H1 (cell line): ENCODE data around the gene GCFC2. TPM values are rescaled to one million over a fixed set of nuclear protein-coding genes. Genes with fewer than 3 reads are reported as not detected.

Experiments used
- MAFK ChIP-seq: IDR thresholded peaks from 2 replicates; pipeline ENCODE4 v1.6.1; 2012; ENCODE audit warnings: low read depth, mild to moderate bottlenecking, improper control_type of control experiment, low read length
- RNF2 ChIP-seq: fragments of 200-900, 300-1000 bp; sonication (generic); IDR thresholded peaks from 2 replicates; pipeline ENCODE4 v1.7.1; 2016; ENCODE audit warnings: borderline replicate concordance, low read depth, mild to moderate bottlenecking, antibody characterized with exemption, low read length; ENCODE audit not compliant: poor library complexity, severe bottlenecking; ENCODE audit errors: missing control alignments
- SIX5 ChIP-seq: IDR thresholded peaks from 2 replicates; pipeline ENCODE4 v1.6.1; 2011; ENCODE audit warnings: mild to moderate bottlenecking, low read depth, low read length
- polyA plus RNA-seq, 7 experiments: library from polyadenylated mRNA; depleted of rRNA in 3 of 7; stranded (reverse) in 5 of 7; unstranded in 2 of 7; fragments of >200 nt in 5 of 7; fragments of 200-250 nt in 2 of 7; gene quantifications; 1 replicate in 5 of 7; 2 replicates in 1 of 7; 4 replicates in 1 of 7; pipeline versions ENCODE4 v1.2.1 to v1.2.3, GENCODE V29; 2011 to 2013; ENCODE audit warnings: missing spikeins in 2 of 7, mixed read lengths in 2 of 7
- total RNA-seq: library from RNA; stranded (reverse); fragmentation: NEBNext Ultra II Directional; extraction: Animal tissue kit (Norgen Biotek cat#: 25700); gene quantifications from 2 replicates; pipeline ENCODE4 v1.2.1, GENCODE V29; 2021
- TF ChIP-seq, protein P1 (sequence below), 3 experiments: IDR thresholded peaks; 1 replicate in 2 of 3; 2 replicates in 1 of 3; pipeline versions ENCODE4 v1.5.1 to v1.6.1; 2011; ENCODE audit warnings: low read length in 3 of 3, mild to moderate bottlenecking in 3 of 3, inconsistent platforms in 2 of 3, low read depth in 1 of 3, moderate library complexity in 1 of 3; ENCODE audit not compliant: insufficient read depth in 1 of 3; ENCODE audit errors: control extremely low read depth in 1 of 3
- TF ChIP-seq, protein P2 (sequence below): IDR thresholded peaks from 2 replicates; pipeline ENCODE4 v1.6.1; 2012; ENCODE audit warnings: low read length, inconsistent platforms

GCFC2 gene
- total and polyA plus RNA-seq, 2 of the 8 experiments (the other 6 are each of a cell fraction or from before 2014, with no cell fraction given): 5.6 to 19.1 TPM

DNA sequence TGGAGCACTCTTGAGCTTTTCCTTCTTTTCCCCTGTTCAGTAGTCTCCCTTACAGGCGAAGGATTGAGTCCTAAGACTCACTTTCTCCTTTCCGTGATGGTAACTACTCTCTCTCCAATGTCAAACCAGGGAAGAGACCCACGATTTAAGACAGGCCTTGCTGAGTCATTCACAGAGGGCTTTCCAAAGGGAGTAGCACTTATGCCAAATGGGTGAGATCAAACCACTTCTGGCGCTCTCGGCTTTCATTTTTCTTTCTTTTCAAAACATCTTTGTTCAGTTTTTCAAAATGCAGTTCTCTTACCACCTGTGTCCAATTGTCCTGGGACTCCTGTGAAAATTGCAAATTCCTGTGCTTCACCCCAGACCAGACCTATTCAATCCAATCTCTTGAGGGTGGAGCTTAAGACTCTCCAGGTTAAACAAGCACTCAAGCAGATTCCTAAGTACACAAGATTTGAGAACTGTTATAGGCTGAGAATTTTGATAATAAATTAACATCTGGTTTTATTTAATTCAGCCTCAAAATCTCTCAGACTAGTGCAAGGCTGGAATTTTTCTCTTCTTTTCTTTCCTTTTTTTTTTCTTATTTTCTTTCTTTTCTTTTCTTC lies 78.5 kb downstream of the GCFC2 start (continued):
- TF ChIP-seq, protein P1, sequence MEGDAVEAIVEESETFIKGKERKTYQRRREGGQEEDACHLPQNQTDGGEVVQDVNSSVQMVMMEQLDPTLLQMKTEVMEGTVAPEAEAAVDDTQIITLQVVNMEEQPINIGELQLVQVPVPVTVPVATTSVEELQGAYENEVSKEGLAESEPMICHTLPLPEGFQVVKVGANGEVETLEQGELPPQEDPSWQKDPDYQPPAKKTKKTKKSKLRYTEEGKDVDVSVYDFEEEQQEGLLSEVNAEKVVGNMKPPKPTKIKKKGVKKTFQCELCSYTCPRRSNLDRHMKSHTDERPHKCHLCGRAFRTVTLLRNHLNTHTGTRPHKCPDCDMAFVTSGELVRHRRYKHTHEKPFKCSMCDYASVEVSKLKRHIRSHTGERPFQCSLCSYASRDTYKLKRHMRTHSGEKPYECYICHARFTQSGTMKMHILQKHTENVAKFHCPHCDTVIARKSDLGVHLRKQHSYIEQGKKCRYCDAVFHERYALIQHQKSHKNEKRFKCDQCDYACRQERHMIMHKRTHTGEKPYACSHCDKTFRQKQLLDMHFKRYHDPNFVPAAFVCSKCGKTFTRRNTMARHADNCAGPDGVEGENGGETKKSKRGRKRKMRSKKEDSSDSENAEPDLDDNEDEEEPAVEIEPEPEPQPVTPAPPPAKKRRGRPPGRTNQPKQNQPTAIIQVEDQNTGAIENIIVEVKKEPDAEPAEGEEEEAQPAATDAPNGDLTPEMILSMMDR (IDR thresholded peaks at IDR 0.05; ENCODE audit: control extremely low read depth in 1 of 3, insufficient read depth in 1 of 3, low read depth in 1 of 3, low read length in 3 of 3): no peak
- TF ChIP-seq MAFK (no peak), SIX5 (no peak), RNF2 (no peak)
- TF ChIP-seq, protein P2, sequence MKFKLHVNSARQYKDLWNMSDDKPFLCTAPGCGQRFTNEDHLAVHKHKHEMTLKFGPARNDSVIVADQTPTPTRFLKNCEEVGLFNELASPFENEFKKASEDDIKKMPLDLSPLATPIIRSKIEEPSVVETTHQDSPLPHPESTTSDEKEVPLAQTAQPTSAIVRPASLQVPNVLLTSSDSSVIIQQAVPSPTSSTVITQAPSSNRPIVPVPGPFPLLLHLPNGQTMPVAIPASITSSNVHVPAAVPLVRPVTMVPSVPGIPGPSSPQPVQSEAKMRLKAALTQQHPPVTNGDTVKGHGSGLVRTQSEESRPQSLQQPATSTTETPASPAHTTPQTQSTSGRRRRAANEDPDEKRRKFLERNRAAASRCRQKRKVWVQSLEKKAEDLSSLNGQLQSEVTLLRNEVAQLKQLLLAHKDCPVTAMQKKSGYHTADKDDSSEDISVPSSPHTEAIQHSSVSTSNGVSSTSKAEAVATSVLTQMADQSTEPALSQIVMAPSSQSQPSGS: no peak
